ENCODE data around the gene PRSS56. TPM values are rescaled to one million over a fixed set of nuclear protein-coding genes. Genes with fewer than 3 reads are reported as not detected.
A peak's percentile ranks its signal among the peaks of the same experiment; 100 is the strongest.

PRSS56 gene
- total RNA-seq, 6 experiments from 2014 or later: not detected

DNA sequence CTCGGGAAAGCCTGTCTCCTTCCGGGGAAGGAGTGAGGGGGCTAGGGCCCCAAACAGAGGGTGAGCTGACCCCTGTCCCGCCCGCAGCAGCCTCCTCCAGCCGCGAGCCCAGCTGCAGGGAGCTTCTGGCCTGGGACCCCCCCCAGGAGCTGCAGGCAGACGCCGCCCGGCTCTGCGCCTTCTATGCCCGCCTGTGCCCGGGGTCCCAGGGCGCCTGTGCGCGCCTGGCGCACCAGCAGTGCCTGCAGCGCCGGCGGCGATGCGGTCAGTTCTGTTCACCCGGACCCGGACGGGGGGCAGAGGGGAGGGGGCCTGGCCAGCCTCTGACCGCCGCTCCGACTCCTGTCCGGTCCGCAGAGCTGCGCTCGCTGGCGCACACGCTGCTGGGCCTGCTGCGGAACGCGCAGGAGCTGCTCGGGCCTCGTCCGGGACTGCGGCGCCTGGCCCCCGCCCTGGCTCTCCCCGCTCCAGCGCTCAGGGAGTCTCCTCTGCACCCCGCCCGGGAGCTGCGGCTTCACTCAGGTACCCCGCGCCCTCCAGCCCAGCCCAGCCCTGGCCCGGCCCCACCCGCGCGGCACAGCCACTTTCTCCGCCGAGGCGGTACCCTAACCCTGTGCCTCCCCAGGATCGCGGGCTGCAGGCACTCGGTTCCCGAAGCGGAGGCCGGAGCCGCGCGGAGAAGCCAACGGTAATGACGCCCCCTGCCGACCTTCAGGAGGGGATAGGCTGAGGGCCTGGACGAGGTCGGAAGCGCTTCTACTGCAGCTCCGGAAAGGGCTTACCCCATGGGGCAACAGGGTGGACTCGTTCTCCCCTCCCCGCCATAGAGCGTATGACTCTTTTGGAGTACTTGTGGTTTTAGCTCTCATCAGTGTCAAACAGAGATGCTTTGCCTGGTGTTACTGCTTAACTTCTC lies 3.8 kb downstream of the PRSS56 start:
- no peak overlapping the region for H3K27ac Mint-ChIP-seq
- TF ChIP-seq, protein P1, sequence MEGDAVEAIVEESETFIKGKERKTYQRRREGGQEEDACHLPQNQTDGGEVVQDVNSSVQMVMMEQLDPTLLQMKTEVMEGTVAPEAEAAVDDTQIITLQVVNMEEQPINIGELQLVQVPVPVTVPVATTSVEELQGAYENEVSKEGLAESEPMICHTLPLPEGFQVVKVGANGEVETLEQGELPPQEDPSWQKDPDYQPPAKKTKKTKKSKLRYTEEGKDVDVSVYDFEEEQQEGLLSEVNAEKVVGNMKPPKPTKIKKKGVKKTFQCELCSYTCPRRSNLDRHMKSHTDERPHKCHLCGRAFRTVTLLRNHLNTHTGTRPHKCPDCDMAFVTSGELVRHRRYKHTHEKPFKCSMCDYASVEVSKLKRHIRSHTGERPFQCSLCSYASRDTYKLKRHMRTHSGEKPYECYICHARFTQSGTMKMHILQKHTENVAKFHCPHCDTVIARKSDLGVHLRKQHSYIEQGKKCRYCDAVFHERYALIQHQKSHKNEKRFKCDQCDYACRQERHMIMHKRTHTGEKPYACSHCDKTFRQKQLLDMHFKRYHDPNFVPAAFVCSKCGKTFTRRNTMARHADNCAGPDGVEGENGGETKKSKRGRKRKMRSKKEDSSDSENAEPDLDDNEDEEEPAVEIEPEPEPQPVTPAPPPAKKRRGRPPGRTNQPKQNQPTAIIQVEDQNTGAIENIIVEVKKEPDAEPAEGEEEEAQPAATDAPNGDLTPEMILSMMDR (IDR thresholded peaks at IDR 0.05): peak; percentile 31; the same call in 1 of the 2 replicates
- no peaks in the 10 kb centered on the region for H3K36me3 Mint-ChIP-seq (ENCODE audit: low read depth)
- no peaks in the 10 kb centered on the region for H3K9me3 Mint-ChIP-seq
- no peak overlapping the region for H3K4me3 Mint-ChIP-seq
- no peaks in the 10 kb centered on the region for H3K4me1 Mint-ChIP-seq (ENCODE audit: low read depth)
- DNase-seq: no peak
- H3K27me3 Mint-ChIP-seq (ENCODE audit: insufficient read depth): peaks cover 22% of the 10 kb centered on the region

DNA sequence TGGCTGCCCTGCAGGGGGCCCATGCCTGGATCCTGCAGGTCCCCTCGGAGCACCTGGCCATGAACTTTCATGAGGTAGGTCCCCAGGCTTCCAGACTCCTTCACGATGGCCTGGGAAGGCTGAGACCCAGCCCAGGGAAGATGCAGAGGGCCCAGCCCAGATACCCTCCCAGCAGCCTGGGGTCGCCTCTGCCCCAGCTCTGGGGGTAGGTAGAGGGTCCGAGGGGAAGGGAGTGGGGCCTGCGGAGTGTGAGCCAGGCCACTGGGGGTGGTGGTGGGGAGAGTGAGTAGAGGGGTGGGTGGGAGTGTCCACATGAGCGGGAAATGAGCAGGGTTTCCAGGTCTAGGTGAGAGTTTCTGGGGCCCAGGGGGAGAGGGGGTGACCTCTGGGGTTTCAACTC lies 4.6 kb downstream of the PRSS56 start:
- DNase-seq: no peak
- H3K4me3 Mint-ChIP-seq: no peak overlapping the region
- TF ChIP-seq, protein P1 (IDR thresholded peaks at IDR 0.05): no peak
- no peaks in the 10 kb centered on the region for H3K9me3 Mint-ChIP-seq
- no peak overlapping the region for H3K27ac Mint-ChIP-seq
- peaks cover 18% of the 10 kb centered on the region for H3K27me3 Mint-ChIP-seq (ENCODE audit: insufficient read depth)
- H3K36me3 Mint-ChIP-seq (ENCODE audit: low read depth): no peaks in the 10 kb centered on the region
- H3K4me1 Mint-ChIP-seq (ENCODE audit: low read depth): no peaks in the 10 kb centered on the region

DNA sequence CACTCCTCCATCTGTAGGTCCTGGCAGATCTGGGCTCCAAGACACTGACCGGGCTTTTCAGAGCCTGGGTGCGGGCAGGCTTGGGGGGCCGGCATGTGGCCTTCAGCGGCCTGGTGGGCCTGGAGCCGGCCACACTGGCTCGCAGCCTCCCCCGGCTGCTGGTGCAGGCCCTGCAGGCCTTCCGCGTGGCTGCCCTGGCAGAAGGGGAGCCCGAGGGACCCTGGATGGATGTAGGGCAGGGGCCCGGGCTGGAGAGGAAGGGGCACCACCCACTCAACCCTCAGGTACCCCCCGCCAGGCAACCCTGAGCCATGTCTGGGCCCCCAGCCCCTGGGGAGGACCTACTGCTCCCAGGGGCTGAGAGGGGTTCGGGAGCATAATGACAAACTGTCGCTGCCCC lies 5.0 kb downstream of the PRSS56 start:
- DNase-seq: no peak
- TF ChIP-seq, protein P1 (IDR thresholded peaks at IDR 0.05): no peak
- Mint-ChIP-seq H3K27ac (no peak overlapping the region), H3K27me3 (ENCODE audit: insufficient read depth) (peaks cover 18% of the 10 kb centered on the region), H3K4me1 (ENCODE audit: low read depth) (no peaks in the 10 kb centered on the region), H3K4me3 (no peak overlapping the region), H3K9me3 (no peaks in the 10 kb centered on the region), H3K36me3 (ENCODE audit: low read depth) (no peaks in the 10 kb centered on the region)

DNA sequence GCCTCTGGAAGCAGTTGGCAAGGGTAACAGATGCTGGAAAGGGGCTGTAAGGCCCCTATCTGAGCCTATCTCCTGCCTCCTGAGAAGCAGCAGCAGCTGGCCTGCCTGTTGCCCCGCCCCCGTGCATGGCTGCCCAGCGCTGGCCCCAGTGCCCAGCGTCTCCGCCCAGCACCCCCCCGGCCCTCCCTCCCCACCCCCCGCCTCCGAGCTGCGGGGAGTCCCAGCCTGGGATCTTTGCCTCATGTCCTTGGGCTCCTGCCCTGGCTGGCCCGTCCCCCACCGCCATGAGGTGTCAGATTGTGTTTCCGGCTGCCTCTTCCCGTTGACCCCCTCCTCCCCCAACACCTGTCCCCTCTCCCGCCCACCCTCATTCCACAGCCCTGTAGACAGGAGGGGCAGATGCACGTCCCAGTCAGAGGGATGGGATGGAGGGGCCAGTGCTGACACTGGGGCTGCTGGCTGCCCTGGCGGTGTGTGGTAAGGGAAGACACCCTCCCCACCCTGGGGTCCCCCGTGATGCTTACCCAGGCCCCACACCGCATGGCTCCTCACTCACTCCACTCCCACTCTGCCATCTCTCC lies 5.7 kb downstream of the PRSS56 start, which contains the start of gene CHRND:
Gene CHRND (plus strand): TSS at position 370 of the 581 bp plus-strand sequence. CDS start 56 bp downstream, at position 426.
- no peak for DNase-seq
- no peak within 1 kb of the TSS for H3K4me3 Mint-ChIP-seq
- no peaks in the 10 kb centered on the region for H3K4me1 Mint-ChIP-seq (ENCODE audit: low read depth)
- peaks cover 24% of the 10 kb centered on the region for H3K27me3 Mint-ChIP-seq (ENCODE audit: insufficient read depth)
- TF ChIP-seq, protein P1 (IDR thresholded peaks at IDR 0.05): no peak
- no peaks in the 10 kb centered on the region for H3K9me3 Mint-ChIP-seq
- no peak within 1 kb of the TSS for H3K27ac Mint-ChIP-seq
- H3K36me3 Mint-ChIP-seq (ENCODE audit: low read depth): no peaks in the 10 kb centered on the region

DNA sequence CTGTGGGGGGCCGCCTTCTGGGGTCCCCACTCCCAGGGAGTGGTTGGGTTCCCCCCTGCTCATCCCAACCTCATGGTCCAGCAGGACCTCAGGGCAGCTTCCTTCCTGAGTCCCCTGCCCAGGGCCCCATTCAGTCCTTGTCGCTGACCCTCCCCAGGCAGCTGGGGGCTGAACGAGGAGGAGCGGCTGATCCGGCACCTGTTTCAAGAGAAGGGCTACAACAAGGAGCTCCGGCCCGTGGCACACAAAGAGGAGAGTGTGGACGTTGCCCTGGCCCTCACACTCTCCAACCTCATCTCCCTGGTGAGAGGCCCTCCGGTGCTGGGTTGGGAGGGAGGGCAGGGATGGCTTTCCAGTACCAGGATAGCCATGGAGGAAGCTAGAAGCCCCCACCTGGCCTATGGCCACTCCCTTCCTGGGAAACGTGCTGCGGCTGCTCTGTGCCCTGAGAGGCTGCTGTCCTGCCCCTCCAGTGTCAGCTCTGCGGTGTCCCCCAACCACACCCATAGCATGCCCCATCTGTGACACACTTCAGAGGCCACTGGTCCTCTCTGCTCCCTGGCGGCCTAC lies 6.3 kb downstream of the PRSS56 start:
- H3K9me3 Mint-ChIP-seq: no peaks in the 10 kb centered on the region
- no peak overlapping the region for H3K27ac Mint-ChIP-seq
- TF ChIP-seq, protein P1 (IDR thresholded peaks at IDR 0.05): no peak
- no peak for DNase-seq
- H3K4me1 Mint-ChIP-seq (ENCODE audit: low read depth): no peaks in the 10 kb centered on the region
- peaks cover 27% of the 10 kb centered on the region for H3K27me3 Mint-ChIP-seq (ENCODE audit: insufficient read depth)
- H3K36me3 Mint-ChIP-seq (ENCODE audit: low read depth): no peaks in the 10 kb centered on the region
- H3K4me3 Mint-ChIP-seq: no peak overlapping the region
